ENCODE results near the gene KREMEN1. TPM values are rescaled to one million over a fixed set of nuclear protein-coding genes. Genes with fewer than 3 reads are reported as not detected.

KREMEN1 gene
- total and polyA plus RNA-seq, 9 of the 15 experiments (the other 6 are each of a cell fraction or from before 2014, with no cell fraction given): 0.69 to 11.5 (median 4.3) TPM

- peak overlapping the region in 1 of 2 experiments; percentile 91; a peak in 1 of 4 replicates for H3K9ac ChIP-seq (ENCODE audit: insufficient read depth in 1 of 2, low read depth in 2 of 2, low read length in 2 of 2)
- in situ Hi-C loops (cut with MboI): no loop called here
Measured at GRCh38 chr22:29073618-29074275, 912 bp downstream of the KREMEN1 start.

More at GRCh38 chr22:29073618-29074275, 912 bp downstream of the KREMEN1 start:
- FAIRE-seq (no peak), ATAC-seq (no peak), DNase-seq (ENCODE audit: extremely low read depth in 1 of 4, low spot score in 3 of 4) (peak in 2 of 4 experiments; percentile 43 to 46)
- BruUV-seq (replicated peaks): no TSS peak
- 86% methylated on average over 10 of the region's 53 CpGs for WGBS (ENCODE audit: insufficient coverage, low coverage, missing lambda C conversion rate)
- Histone ChIP-seq H3K9me3 (replicated peaks; ENCODE audit: control insufficient read depth, insufficient read depth, low read depth, low read length) (no peaks in the 10 kb centered on the region), H3K4me1 (replicated peaks in 1 of 2; ENCODE audit: control insufficient read depth in 2 of 2, insufficient read depth in 2 of 2, low read length in 2 of 2) (peaks cover 10 to 36% of the 10 kb centered on the region in 2 experiments; a peak in 4 of 5 replicates), H3K79me2 (ENCODE audit: control insufficient read depth, insufficient read depth, low read length) (no peaks in the 10 kb centered on the region), H2AFZ (ENCODE audit: low read depth, low read length) (no peak overlapping the region), H3K36me3 (ENCODE audit: control insufficient read depth, insufficient read depth, low read length) (no peaks in the 10 kb centered on the region), H3K4me2 (ENCODE audit: insufficient read depth, low read length) (peak overlapping the region; percentile 53), H3K27ac (ENCODE audit: extremely low read depth, low read depth, low read length) (no peak overlapping the region), H4K20me1 (replicated peaks; ENCODE audit: control insufficient read depth, insufficient read depth, low read length) (no peaks in the 10 kb centered on the region), H3K9me1 (ENCODE audit: control insufficient read depth, insufficient read depth, low read length) (no peaks in the 10 kb centered on the region), H3K27me3 (ENCODE audit: control insufficient read depth in 2 of 2, insufficient read depth in 2 of 2, low read length in 2 of 2) (no peaks in the 10 kb centered on the region), H3K4me3 (peak overlapping the region; percentile 51; the same call in 1 of the 2 replicates)
- intact Hi-C loops (cut with micrococcal nuclease): no loop called here
- ChIA-PET CTCF (ENCODE audit: low intra/inter-chr PET ratio) (no interaction called here), POLR2A (interaction anchor here (0.6 kb wide), 1 partner anchor 47 kb away, joined by 3 read pairs; no protein-coding TSS in a partner anchor)
- no peak for TF ChIP-seq TCF7 (IDR thresholded peaks at IDR 0.05; ENCODE audit: borderline replicate concordance)
- peak; percentile 47 for TF ChIP-seq EGR1 (conservative IDR thresholded peaks at IDR 0.05)
- TF ChIP-seq ZBTB33 (CRISPR knock-in tag; IDR thresholded peaks at IDR 0.05): peak; percentile 92
- TF ChIP-seq ZNF407 (IDR thresholded peaks at IDR 0.05; ENCODE audit: low read depth): no peak
- TF ChIP-seq ATF3 (IDR thresholded peaks at IDR 0.05): peak; percentile 44; the same call in 1 of the 2 replicates
- TF ChIP-seq ATF3 (CRISPR knock-in tag; conservative IDR thresholded peaks at IDR 0.05): no peak
